C4-2B (cell line): ENCODE data around the gene ALKBH6.
"Not testable (repeated sequence)": the region's sequence is repeated elsewhere in the genome, so short reads cannot be mapped to it uniquely, and the experiment has no call there.

Experiments used
- CTCF ChIP-seq: fragments of 450-650 bp; conservative IDR thresholded peaks from 2 replicates; pipeline ENCODE4 v1.5.1; 2017; ENCODE audit warnings: mild to moderate bottlenecking
- ZFX ChIP-seq: fragments of 450-650 bp; IDR thresholded peaks from 2 replicates; pipeline ENCODE4 v1.6.1; 2017

DNA sequence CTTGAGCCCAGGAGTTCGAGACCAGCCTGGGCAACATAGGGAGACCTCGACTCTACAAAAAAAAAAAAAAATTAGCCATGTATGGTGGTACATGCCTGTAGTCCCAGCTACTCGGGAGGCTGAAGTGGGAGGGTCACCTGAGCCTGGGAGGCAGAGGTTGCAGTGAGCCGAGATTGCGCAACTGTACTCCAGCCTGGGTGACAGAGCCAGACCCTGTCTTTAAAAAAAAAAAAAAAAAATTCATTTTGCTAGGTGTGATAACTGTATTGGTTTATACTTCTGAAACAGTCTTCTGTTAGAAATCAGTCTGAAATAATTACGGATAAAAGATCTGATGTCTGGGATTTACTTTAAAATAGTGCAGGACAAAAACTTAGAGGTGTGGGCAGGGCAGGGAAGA lies 27.1 kb upstream of the ALKBH6 start:
- not testable (repeated sequence) for TF ChIP-seq CTCF, ZFX
